ENCODE data around the gene SPIB.
A peak's percentile ranks its signal among the peaks of the same experiment; 100 is the strongest.

Gene SPIB

DNA sequence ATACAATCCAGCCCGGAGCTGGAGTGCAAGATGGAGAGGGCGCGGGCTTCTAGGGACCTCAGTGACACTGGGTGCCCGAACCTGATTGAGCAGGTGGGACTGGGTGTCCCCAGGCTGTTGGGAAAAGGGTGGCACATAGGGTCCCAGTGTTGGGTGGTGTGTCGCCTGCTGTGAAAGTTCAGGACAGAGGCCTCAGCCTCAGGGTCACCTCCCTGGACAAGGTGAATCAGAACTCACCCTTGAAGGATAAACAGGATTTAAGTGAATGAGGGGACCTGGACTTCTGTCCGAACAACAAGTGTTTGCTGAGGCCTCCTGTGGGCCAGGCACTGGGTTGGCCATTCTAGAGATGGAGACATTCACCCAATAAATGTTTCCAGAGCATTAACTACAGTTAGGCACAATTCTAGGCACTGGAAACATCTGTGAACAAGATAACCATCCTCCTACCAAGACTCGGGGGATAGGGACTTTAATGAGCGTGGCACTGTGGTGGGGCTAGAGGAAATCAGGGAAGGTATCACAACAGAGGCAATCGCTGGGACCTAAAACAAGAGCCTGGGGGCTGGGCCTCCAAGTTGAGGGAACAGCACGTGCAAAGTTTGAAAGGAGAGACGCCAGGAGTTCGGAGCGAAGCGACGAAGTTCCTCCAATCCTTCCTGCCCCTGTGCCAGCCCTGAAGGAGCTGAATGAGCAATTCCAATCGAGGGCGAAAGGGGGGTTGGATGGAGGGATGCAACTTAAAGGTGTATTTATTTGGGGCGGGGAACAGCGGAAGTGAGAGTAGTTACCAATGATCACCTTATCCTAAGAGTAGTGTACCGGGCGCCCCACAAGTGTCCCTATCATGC, 35.5 kb upstream of the SPIB start:
- Histone ChIP-seq H3K9me3 (ENCODE audit: insufficient read depth, low read length) (no peaks in the 10 kb centered on the region), H3K4me3 (ENCODE audit: low read length) (peak overlapping the region; percentile 97), H3K27ac (ENCODE audit: low read length) (peak overlapping the region; percentile 50), H3K27me3 (ENCODE audit: low read depth, low read length) (no peaks in the 10 kb centered on the region), H3K4me1 (ENCODE audit: low read length) (peaks cover 15% of the 10 kb centered on the region), H3K36me3 (replicated peaks; ENCODE audit: low read depth, low read length) (peaks cover 42% of the 10 kb centered on the region), H3K79me2 (ENCODE audit: low read length) (peaks cover 41% of the 10 kb centered on the region), H4K20me1 (ENCODE audit: insufficient read depth, low read length) (peaks cover 22% of the 10 kb centered on the region), H2AFZ (ENCODE audit: low read depth, low read length) (no peak overlapping the region), H3K9ac (ENCODE audit: low read length) (peak overlapping the region; percentile 66), H3K4me2 (ENCODE audit: low read length) (peak overlapping the region; percentile 72)
- TF ChIP-seq, protein P1, sequence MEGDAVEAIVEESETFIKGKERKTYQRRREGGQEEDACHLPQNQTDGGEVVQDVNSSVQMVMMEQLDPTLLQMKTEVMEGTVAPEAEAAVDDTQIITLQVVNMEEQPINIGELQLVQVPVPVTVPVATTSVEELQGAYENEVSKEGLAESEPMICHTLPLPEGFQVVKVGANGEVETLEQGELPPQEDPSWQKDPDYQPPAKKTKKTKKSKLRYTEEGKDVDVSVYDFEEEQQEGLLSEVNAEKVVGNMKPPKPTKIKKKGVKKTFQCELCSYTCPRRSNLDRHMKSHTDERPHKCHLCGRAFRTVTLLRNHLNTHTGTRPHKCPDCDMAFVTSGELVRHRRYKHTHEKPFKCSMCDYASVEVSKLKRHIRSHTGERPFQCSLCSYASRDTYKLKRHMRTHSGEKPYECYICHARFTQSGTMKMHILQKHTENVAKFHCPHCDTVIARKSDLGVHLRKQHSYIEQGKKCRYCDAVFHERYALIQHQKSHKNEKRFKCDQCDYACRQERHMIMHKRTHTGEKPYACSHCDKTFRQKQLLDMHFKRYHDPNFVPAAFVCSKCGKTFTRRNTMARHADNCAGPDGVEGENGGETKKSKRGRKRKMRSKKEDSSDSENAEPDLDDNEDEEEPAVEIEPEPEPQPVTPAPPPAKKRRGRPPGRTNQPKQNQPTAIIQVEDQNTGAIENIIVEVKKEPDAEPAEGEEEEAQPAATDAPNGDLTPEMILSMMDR (IDR thresholded peaks at IDR 0.05; ENCODE audit: low read depth, low read length), result no peak
- no peak for TF ChIP-seq EZH2phosphoT487 (IDR thresholded peaks at IDR 0.05; ENCODE audit: low read depth)

DNA sequence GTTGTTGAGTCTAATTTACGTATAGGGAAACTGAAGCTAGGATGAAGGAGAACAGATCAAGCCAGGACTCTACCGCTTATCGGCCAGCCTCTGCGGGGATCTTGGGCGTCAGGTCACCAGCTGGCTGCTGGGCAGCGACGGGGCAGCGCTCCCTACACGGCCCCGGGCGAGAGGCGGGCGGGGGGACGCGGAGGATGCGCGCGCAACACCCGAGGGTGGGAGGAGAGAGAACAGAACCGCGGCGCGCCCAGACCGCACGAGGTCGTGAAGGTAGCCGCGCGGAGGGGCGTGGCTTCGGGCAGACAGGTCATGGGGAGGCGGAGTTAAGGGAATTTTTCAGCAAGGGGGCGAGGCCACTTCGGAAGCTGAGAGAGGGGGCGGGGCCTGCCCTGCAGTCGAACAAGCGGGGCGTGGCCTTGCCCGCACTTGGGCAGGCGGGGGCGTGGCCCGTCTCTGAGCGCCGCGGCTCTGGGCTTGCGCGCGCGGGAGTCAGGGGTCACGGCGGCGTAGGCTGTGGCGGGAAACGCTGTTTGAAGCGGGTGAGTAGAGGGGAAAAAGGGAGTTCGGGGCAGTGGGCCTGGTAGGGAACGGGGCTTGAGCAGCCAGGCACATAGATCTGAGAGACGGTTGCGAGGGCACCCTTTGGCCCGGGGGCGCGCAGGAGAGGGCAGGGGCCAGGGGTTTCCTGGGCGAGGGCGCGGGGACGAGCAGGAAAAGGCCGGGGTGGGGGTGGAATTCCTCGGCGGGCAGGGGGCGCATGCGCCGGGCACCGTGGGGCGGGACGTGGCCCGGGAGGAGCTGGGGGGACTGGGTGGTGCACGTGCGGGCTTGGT, 34.7 kb upstream of the SPIB start, which contains the start of gene POLD1:
TSS of gene POLD1 (plus strand) at position 496 of the 833 bp plus-strand sequence. CDS start 14,505 bp downstream, outside the sequence.
- Histone ChIP-seq H3K27ac (ENCODE audit: low read length) (peak within 1 kb of the TSS; percentile 71), H2AFZ (ENCODE audit: low read depth, low read length) (0 out of 2 replicates have a peak within 1 kb of the TSS, but pooled peaks have one; percentile 12), H3K4me1 (ENCODE audit: low read length) (peaks cover 15% of the 10 kb centered on the region), H4K20me1 (ENCODE audit: insufficient read depth, low read length) (peaks cover 22% of the 10 kb centered on the region), H3K36me3 (replicated peaks; ENCODE audit: low read depth, low read length) (peaks cover 40% of the 10 kb centered on the region), H3K4me3 (ENCODE audit: low read length) (peak within 1 kb of the TSS; percentile 97), H3K27me3 (ENCODE audit: low read depth, low read length) (no peaks in the 10 kb centered on the region), H3K4me2 (ENCODE audit: low read length) (peak within 1 kb of the TSS; percentile 94), H3K9me3 (ENCODE audit: insufficient read depth, low read length) (no peaks in the 10 kb centered on the region), H3K79me2 (ENCODE audit: low read length) (peaks cover 49% of the 10 kb centered on the region), H3K9ac (ENCODE audit: low read length) (peak within 1 kb of the TSS; percentile 97)
- TF ChIP-seq EZH2phosphoT487 (IDR thresholded peaks at IDR 0.05; ENCODE audit: low read depth), result no peak
- TF ChIP-seq, protein P1 (IDR thresholded peaks at IDR 0.05; ENCODE audit: low read depth, low read length), result no peak

DNA sequence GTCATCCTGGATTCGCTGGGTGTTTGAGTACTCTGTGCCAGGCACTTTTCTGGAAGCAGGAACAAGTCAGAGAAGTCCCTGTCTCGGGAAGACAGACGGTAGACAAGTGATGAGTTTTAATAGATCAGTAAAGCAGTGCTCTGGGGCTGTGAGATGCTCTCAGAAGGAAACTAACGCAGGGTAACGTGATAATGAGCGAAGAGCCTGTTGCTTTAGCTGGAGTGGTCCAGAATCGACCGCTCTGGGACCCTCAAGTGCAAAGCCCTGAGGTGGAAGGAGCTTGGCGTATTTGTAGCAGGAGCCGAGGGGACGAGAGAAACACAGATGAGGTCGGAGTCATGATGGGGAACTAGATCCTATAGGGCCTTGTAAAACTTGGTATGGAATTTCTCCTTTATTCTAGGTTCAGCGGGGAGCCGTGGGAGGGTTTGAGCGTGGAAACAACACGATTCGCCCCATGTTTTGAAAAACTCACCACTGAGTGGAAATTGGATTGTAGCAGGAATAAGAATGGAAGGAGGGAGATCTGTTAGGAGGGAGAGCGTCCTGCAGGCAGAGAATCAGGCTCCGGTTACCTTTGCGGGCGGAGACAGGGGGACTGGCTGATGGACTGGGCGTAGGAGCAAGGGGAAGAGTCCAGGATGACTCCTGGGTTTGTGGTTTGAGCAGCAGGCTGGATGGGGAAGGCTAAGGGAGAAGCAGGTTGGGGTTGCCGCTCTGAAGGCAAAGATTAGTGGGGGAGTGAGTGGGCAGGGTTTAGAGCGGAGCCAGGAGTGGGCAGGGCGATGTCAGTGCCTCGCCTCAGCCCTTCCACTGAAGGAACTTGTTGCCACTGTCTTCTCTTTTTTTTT, 33.8 kb upstream of the SPIB start:
- Histone ChIP-seq H3K4me2 (ENCODE audit: low read length) (peak overlapping the region; percentile 94), H2AFZ (ENCODE audit: low read depth, low read length) (no peak overlapping the region), H4K20me1 (ENCODE audit: insufficient read depth, low read length) (peaks cover 22% of the 10 kb centered on the region), H3K4me3 (ENCODE audit: low read length) (peak overlapping the region; percentile 97), H3K4me1 (ENCODE audit: low read length) (peaks cover 15% of the 10 kb centered on the region), H3K27ac (ENCODE audit: low read length) (peak overlapping the region; percentile 71), H3K79me2 (ENCODE audit: low read length) (peaks cover 57% of the 10 kb centered on the region), H3K36me3 (replicated peaks; ENCODE audit: low read depth, low read length) (peaks cover 35% of the 10 kb centered on the region), H3K9me3 (ENCODE audit: insufficient read depth, low read length) (no peaks in the 10 kb centered on the region), H3K9ac (ENCODE audit: low read length) (peak overlapping the region; percentile 97), H3K27me3 (ENCODE audit: low read depth, low read length) (no peaks in the 10 kb centered on the region)
- TF ChIP-seq, protein P1 (IDR thresholded peaks at IDR 0.05; ENCODE audit: low read depth, low read length), result no peak
- no peak for TF ChIP-seq EZH2phosphoT487 (IDR thresholded peaks at IDR 0.05; ENCODE audit: low read depth)

All from OCI-LY3 (cell line).